WERI-Rb-1 (cell line): Measurements from ENCODE around the gene ZNF672.

Experiments used
- DNase-seq: peaks from one replicate; pipeline ENCODE4 v3.0.0-alpha.2; 2020
- H3K27ac ChIP-seq: fragments of 250-450 bp; sonication (Bioruptor Pico); 2 replicates; pipeline ENCODE4 v1.5.1; 2020; ENCODE audit warnings: mild to moderate bottlenecking, moderate library complexity
- H3K27me3 ChIP-seq: fragments of 250-450 bp; sonication (Bioruptor Pico); 2 replicates; pipeline ENCODE4 v1.5.1; 2021; ENCODE audit warnings: mild to moderate bottlenecking, low read depth, moderate library complexity; ENCODE audit not compliant: insufficient read depth, severe bottlenecking
- H3K36me3 ChIP-seq: fragments of 250-450 bp; sonication (Bioruptor Pico); 2 replicates; pipeline ENCODE4 v1.5.1; 2020; ENCODE audit warnings: mild to moderate bottlenecking, moderate library complexity
- H3K4me3 ChIP-seq: 2 replicates; pipeline ENCODE4 v1.5.1; 2011; ENCODE audit warnings: low read depth, mild to moderate bottlenecking, control low read depth, low read length
- H3K9me3 ChIP-seq: fragments of 250-450 bp; sonication (Bioruptor Pico); 2 replicates; pipeline ENCODE4 v1.5.1; 2021; ENCODE audit warnings: mild to moderate bottlenecking, moderate library complexity; ENCODE audit not compliant: severe bottlenecking
- TF ChIP-seq, protein P1 (sequence below): IDR thresholded peaks from 2 replicates; pipeline ENCODE4 v1.5.1; 2011; ENCODE audit warnings: low read depth, mild to moderate bottlenecking, control low read depth, inconsistent platforms, low read length

Gene ZNF672

DNA sequence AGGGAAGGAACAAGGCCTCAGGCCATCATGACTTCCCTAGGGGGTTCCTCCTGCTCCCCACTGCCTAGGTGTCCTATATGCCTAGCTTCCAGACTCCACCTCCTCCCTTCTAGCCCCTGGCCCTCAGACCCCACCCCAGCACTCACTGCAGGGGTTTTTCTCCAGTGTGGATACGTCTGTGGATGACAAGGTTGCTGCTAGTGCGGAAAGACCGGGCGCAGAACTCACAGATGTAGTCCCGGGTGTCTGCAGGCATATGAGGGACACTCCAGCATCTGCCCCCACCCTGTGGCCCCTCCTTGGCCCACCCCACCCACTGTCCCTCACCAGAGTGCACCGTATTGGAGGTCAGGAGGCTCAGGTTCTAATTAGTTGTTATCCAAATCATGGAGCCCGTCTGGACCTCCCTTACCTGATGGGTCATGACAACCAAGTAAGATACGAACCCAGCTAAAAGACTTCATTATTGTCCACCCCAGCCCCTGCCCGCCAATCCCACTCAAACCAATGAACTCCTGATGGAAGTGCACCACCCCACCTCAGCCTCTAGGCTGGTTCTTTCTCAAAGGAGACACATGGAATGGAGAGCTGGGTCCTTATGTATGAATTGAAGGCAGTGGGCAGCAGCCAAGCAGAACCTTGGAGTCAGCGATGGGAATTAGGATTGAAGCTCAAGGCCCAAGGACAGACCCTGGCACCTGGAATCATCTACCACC lies 12.7 kb downstream of the ZNF672 start:
- H3K4me3 ChIP-seq: no peak overlapping the region
- DNase-seq: no peak
- no peaks in the 10 kb centered on the region for H3K27me3 ChIP-seq
- TF ChIP-seq, protein P1, sequence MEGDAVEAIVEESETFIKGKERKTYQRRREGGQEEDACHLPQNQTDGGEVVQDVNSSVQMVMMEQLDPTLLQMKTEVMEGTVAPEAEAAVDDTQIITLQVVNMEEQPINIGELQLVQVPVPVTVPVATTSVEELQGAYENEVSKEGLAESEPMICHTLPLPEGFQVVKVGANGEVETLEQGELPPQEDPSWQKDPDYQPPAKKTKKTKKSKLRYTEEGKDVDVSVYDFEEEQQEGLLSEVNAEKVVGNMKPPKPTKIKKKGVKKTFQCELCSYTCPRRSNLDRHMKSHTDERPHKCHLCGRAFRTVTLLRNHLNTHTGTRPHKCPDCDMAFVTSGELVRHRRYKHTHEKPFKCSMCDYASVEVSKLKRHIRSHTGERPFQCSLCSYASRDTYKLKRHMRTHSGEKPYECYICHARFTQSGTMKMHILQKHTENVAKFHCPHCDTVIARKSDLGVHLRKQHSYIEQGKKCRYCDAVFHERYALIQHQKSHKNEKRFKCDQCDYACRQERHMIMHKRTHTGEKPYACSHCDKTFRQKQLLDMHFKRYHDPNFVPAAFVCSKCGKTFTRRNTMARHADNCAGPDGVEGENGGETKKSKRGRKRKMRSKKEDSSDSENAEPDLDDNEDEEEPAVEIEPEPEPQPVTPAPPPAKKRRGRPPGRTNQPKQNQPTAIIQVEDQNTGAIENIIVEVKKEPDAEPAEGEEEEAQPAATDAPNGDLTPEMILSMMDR: no peak
- H3K36me3 ChIP-seq: peaks cover 94% of the 10 kb centered on the region
- H3K27ac ChIP-seq: no peak overlapping the region
- H3K9me3 ChIP-seq: no peaks in the 10 kb centered on the region

DNA sequence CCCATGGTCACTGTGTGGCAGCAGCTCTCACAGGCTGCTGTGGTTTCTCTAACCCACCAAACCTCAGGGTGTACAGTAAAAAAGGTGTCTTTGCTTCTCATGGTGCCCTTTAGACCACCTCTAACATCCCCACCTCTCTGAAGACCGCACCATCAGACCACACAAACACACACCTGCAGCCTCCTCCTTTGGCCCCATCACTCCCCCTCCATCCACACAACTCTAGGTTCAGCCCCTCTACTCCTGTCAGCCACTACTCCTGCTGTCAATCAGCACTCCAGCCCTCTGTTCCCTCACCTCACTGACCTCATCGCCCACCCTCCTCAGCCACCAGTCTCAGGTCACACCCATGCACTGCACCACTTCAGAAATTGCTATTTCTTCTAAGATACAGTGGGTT lies 13.4 kb downstream of the ZNF672 start:
- Histone ChIP-seq H3K4me3 (no peak overlapping the region), H3K27ac (no peak overlapping the region), H3K9me3 (no peaks in the 10 kb centered on the region), H3K36me3 (peaks cover 89% of the 10 kb centered on the region), H3K27me3 (no peaks in the 10 kb centered on the region)
- TF ChIP-seq, protein P1: no peak
- no peak for DNase-seq

DNA sequence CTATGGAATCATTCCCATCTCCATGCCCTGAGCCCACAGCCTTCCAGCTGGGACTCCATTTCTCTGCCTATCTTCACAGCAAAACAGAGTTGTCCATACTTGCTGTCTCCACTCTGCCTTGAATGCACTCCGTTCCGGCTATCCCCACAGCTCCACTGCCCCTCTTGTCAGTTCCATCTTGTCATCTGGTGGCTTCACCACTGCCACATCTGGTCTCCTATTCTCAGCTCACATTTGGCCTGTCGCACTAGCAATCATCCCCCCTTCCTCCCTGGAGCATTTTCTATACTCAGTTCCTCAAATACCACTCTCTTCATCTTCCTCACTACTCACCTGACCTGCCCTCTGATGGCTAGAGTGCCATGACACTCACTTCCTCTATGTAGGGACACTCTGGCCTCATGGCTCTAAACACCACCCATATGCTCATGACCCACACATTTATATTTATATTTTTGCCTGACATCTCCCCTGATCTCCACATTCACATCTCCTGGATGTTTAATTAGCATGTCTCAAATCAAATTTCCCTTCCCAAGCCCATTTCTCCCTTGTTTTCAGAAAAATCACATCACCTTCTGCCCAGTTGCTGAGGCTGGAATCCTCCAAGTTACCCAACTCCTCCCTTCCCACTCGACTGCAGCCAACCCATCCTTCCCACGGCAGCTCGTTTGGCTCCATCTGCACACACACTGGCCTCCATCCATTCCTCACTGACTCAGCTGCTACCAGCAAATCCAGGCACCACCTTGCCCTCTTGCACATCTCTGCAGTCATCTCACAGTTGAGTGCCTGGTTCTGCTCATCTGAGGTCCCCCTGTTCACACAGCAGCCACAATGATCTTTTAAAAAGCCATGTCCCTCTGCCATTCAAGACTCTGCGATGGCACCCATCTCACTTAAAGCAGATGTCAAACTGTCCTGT lies 14.7 kb downstream of the ZNF672 start:
- TF ChIP-seq, protein P1: no peak
- Histone ChIP-seq H3K36me3 (peaks cover 77% of the 10 kb centered on the region), H3K27ac (no peak overlapping the region), H3K4me3 (no peak overlapping the region), H3K9me3 (no peaks in the 10 kb centered on the region), H3K27me3 (no peaks in the 10 kb centered on the region)
- DNase-seq: no peak

DNA sequence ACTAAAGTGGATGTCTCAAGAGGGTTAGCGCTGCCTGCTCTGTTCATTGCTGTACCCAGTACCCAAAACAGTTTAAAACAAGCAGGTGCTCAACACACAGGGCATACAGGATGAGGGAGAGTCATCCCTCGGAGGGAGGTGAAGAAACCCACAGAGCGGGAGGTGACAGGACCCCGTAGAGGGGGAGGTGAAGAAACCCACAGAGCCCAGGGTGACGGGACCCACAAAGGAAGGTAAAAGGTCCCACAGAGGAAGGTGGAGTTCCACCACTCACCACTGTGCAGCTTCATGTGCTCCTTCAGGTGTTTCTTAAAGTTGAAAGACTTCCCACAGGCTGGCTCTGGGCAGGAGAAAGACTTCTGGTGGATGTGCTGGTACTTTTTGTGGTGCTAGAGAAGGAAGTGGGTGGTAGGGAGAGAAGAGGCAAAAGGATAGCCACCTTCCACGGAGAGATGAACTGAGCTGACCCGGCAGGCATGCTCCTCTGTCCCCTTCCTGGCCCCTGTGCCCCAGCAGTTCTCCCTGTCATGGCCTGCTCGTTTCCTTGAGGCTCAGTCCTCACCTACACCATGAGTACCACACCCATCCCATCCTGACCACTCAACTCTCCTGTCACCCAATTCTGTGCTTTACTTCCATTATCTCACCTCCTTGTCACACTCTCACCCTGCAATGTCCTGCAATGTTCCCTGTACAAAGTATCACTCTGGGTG lies 15.8 kb downstream of the ZNF672 start:
- Histone ChIP-seq H3K27ac (no peak overlapping the region), H3K36me3 (peaks cover 67% of the 10 kb centered on the region), H3K9me3 (no peaks in the 10 kb centered on the region)

DNA sequence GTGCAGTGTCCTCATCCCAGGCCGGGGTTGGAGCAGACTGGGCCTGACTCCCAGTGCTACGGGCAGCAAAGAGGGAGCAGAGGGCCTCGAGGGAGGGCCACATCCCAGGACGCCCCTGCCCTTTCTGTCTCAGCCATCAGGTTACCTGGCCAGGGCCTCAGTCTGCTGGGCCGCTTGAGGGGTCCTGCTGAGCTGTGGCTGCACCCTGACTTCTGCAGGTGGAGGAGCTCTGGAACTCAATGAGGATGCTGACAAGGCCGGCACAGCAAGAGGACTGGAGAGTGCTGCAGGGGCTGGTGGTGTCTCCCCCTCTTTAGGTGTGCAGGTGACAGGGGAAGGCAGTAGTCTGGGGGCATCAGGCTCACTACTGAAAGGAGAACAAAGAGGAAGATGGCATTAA lies 17.6 kb downstream of the ZNF672 start:
- Histone ChIP-seq H3K9me3 (no peaks in the 10 kb centered on the region), H3K27ac (no peak overlapping the region), H3K36me3 (peaks cover 50% of the 10 kb centered on the region), H3K4me3 (no peak overlapping the region), H3K27me3 (no peaks in the 10 kb centered on the region)
- TF ChIP-seq, protein P1: no peak
- DNase-seq: no peak

More for the DNA sequence above, 15.8 kb downstream of the ZNF672 start:
- Histone ChIP-seq H3K4me3 (no peak overlapping the region), H3K27me3 (no peaks in the 10 kb centered on the region)
- TF ChIP-seq, protein P1: no peak
- no peak for DNase-seq
